ENCODE measurements around the gene SLBP.

Gene SLBP

DNA sequence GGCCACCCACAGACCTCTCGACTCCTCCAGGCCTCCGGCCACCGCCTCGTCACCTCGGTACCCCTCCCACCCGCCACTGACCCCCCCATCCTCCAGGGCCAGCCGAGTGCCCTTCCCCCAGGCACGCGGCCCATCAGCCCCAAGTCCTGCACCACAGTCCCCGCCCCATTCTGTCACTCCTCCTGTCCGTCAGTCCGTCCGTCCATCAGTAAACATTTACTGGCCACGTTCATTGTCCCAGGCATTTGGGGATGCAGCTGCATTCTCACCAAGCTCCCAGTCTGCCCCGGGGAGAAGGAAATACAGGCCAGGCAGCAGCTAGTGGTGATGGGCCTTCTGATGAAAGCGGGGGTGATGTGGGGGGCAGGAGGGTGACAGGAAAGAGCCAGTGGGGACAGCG, 45.7 kb upstream of the SLBP start:
- no peak overlapping the region for H3K4me3 ChIP-seq (ENCODE audit: low read depth, low read length)
- TF ChIP-seq, protein P1, sequence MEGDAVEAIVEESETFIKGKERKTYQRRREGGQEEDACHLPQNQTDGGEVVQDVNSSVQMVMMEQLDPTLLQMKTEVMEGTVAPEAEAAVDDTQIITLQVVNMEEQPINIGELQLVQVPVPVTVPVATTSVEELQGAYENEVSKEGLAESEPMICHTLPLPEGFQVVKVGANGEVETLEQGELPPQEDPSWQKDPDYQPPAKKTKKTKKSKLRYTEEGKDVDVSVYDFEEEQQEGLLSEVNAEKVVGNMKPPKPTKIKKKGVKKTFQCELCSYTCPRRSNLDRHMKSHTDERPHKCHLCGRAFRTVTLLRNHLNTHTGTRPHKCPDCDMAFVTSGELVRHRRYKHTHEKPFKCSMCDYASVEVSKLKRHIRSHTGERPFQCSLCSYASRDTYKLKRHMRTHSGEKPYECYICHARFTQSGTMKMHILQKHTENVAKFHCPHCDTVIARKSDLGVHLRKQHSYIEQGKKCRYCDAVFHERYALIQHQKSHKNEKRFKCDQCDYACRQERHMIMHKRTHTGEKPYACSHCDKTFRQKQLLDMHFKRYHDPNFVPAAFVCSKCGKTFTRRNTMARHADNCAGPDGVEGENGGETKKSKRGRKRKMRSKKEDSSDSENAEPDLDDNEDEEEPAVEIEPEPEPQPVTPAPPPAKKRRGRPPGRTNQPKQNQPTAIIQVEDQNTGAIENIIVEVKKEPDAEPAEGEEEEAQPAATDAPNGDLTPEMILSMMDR (IDR thresholded peaks at IDR 0.05; ENCODE audit: insufficient read depth, low read depth, low read length, missing control alignments): no peak
- no peak for DNase-seq (ENCODE audit: low read depth)

DNA sequence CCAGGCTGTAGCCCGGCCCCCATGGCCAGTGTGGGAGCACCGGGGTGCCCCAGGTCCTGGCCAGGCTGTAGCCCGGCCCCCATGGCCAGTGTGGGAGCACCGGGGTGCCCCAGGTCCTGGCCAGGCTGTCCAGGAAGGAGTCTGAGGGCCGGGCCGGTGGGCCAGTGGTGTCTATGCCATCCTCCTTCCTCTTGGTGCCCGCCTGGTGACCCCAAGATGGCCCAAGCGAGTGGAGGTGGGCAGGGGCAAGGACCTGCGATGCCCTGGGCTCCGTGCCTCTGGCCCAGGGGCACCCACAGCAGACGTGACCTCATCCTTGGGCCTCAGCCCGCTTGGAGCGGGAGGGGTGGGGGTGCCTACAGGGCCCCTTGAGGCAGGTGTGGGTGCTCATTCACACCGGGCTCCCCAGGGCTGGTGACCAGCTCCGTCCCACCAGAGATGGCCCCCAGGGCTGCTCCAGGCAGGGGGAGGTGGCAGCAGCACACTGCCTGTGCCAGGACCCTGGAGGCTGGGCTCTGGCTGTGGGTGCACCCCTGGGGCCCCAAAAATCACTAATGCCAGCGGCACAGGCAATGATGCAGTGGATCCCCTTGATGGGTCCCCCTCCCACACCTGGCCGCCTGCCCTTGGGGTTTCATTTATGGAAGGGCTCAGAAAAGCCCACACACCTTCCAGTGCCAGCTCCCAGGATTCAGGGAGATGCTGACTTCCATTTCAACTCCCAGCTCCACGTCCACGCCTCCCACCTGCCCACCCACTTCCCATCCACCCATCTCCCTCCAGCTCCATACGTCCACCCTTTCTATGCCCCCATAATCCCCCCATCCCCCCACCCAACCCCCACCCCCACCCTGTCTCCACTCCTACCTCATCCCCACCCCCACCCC, 45.0 kb upstream of the SLBP start:
- no peak for DNase-seq (ENCODE audit: low read depth)
- TF ChIP-seq, protein P1 (IDR thresholded peaks at IDR 0.05; ENCODE audit: insufficient read depth, low read depth, low read length, missing control alignments): no peak
- H3K4me3 ChIP-seq (ENCODE audit: low read depth, low read length): no peak overlapping the region

DNA sequence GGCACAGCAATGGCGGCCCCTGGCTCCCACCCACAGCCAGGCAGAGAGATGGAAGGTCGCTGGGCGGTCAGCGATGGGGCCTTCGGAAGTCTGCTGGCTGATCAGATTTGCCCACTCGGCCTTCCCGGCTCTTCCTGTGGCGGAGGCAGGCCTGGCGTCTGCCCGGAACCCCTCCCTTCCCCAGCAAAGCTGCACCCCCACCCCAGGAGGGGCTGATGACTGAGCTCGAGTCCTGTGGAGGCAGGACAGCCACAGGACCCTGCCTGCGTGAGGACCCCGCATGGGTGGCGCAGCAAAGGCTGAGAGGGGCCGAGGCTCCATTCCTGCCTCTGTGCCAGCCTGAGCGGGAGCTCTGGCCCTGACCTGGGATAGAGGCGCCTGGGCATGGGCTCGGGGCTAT, 44.0 kb upstream of the SLBP start:
- no peak overlapping the region for H3K4me3 ChIP-seq (ENCODE audit: low read depth, low read length)
- TF ChIP-seq, protein P1 (IDR thresholded peaks at IDR 0.05; ENCODE audit: insufficient read depth, low read depth, low read length, missing control alignments): no peak
- DNase-seq (ENCODE audit: low read depth): no peak

DNA sequence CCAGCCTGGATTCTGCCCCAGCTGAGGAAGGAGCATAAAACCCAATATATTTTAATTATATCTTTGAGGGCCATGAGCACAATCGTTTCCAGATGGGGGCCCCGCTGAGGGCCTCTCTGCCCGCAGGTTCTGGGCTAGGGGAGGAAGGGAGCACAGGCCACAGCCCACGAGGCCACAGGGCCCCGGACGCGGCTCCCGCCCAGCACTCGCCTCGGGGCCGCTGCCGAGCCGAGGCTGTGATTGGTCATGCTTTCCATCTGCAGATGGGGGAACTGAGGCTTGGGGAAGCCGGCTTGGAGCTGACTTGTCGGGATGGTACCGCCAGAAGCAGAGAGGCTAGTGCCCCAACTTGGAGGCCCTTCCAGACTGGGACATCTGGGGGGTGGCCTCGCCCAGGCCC, 43.2 kb upstream of the SLBP start:
- no peak overlapping the region for H3K4me3 ChIP-seq (ENCODE audit: low read depth, low read length)
- DNase-seq (ENCODE audit: low read depth): no peak
- TF ChIP-seq, protein P1 (IDR thresholded peaks at IDR 0.05; ENCODE audit: insufficient read depth, low read depth, low read length, missing control alignments): no peak

DNA sequence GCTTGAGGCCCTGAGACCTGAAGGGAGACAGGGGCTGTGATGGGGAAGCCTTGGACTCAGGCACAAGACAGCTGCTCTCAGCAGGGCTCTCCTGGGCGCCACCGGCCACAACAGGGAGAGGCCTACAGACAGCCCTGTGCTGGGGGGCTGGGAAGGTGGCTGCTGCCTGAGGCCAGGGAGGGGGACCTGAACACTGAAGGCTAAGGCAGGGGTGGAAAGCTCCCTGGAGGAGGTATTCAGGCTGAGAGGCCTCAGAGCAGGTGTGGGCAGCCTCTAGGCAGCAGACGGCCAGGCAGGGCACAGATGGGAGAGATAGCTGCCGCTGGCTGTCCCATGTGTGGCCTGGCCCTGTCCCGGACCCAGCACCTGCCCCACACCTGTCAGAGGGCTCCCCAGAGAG, 42.2 kb upstream of the SLBP start:
- no peak overlapping the region for H3K4me3 ChIP-seq (ENCODE audit: low read depth, low read length)
- DNase-seq (ENCODE audit: low read depth): no peak
- TF ChIP-seq, protein P1 (IDR thresholded peaks at IDR 0.05; ENCODE audit: insufficient read depth, low read depth, low read length, missing control alignments): no peak

DNA sequence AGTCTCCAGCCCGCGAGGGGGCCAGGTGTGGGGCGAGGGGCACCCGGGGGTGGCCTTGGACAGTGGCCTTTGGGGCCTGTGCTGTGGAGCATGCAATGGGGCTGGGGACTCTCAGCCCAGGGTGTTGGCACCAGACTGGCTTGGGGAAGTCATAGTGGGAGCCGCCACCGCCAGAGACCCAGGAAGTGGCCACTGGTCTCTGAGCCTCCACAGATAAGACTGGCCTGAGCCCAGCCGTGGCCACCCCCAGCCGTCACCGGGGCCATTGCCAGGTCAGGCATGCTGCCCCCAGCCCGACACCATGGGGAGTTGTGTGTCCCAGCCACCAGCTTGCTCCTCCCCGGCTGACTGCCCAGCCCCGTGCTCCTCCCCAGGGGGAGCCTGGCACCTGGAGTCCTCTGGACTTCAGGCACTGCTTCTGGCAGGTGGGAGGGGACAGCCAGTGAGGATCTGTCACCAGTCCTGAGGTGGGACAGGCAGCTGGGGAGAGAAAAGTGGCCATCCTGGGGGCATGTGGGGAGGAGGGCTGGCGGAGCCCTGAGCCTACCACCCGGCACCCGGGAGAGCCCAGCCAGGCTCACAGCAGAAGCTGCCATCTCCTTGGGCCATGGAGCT, 41.7 kb upstream of the SLBP start:
- TF ChIP-seq, protein P1 (IDR thresholded peaks at IDR 0.05; ENCODE audit: insufficient read depth, low read depth, low read length, missing control alignments): no peak
- H3K4me3 ChIP-seq (ENCODE audit: low read depth, low read length): no peak overlapping the region
- no peak for DNase-seq (ENCODE audit: low read depth)

All from GM12865 (cell line).